K562 (cell line): ENCODE data around the gene HTT-AS. TPM values are rescaled to one million over a fixed set of nuclear protein-coding genes. Genes with fewer than 3 reads are reported as not detected.

Source experiments
- ATAC-seq: fragments of 200-7000 bp; cut with Tn5 transposase; 3 replicates; pipeline ENCODE4 v1.9.1; 2020; ENCODE audit warnings: moderate library complexity
- BruUV-seq: library from RNA; stranded (reverse); fragments of 400-500 nt; replicated peaks from 2 replicates; lab custom pipeline; 2021; lab: Mats Ljungman, UMichigan
- CTCF ChIA-PET: fragments of 300-600 bp; formaldehyde crosslinking; extraction: SDS; loops from one replicate; lab custom pipeline; 2021; ENCODE audit warnings: low intra/inter-chr PET ratio; lab: Yijun Ruan, JAX
- POLR2A ChIA-PET: fragments of 300-600, 350-650 bp; sonication (Branson Sonifier 250); formaldehyde crosslinking; extraction: SDS; loops from one replicate; lab custom pipeline; 2021; ENCODE audit warnings: antibody characterized with exemption, inconsistent platforms; lab: Yijun Ruan, JAX
- DNase-seq, 4 experiments: peaks; one replicate each; pipeline versions ENCODE4 v3.0.0 to v3.0.0-alpha.2; 2011 to 2018; ENCODE audit warnings: low spot score in 3 of 4, mixed read lengths in 3 of 4; ENCODE audit errors: extremely low read depth in 1 of 4
- FAIRE-seq: peaks from 2 replicates; lab custom pipeline; 2011; peaks lifted over from hg19 to GRCh38; lab: Jason Lieb, UNC
- H2AFZ ChIP-seq: 2 replicates; pipeline ENCODE4 v1.6.0; 2011; ENCODE audit warnings: low read depth, low read length, control low read depth, inconsistent platforms
- H3K27ac ChIP-seq: fragments of 200-600 bp; 3 replicates; pipeline ENCODE4 v1.8.0; 2011; ENCODE audit warnings: low read depth, mild to moderate bottlenecking, control low read depth, inconsistent platforms, low read length, moderate library complexity, mixed read lengths; ENCODE audit errors: extremely low read depth
- H3K27me3 ChIP-seq, 2 experiments: fragments of 300-600 bp in 1 of 2; 2 replicates in 1 of 2; 3 replicates in 1 of 2; pipeline versions ENCODE4 v1.6.0 to v1.8.0; 2011; ENCODE audit warnings: inconsistent platforms in 2 of 2, low read length in 2 of 2, mild to moderate bottlenecking in 1 of 2, mixed read lengths in 1 of 2, moderate library complexity in 1 of 2; ENCODE audit not compliant: control insufficient read depth in 2 of 2, insufficient read depth in 2 of 2
- H3K36me3 ChIP-seq: fragments of 300-600 bp; 3 replicates; pipeline ENCODE4 v1.8.0; 2011; ENCODE audit warnings: mild to moderate bottlenecking, low read length, inconsistent platforms; ENCODE audit not compliant: control insufficient read depth, insufficient read depth
- H3K4me1 ChIP-seq, 2 experiments: fragments of 200-600 bp in 1 of 2; replicated peaks in 1 of 2; 2 replicates in 1 of 2; 3 replicates in 1 of 2; pipeline versions ENCODE4 v1.5.1 to v1.8.0; 2011; ENCODE audit warnings: inconsistent platforms in 2 of 2, low read length in 2 of 2, mild to moderate bottlenecking in 1 of 2, mixed read lengths in 1 of 2, moderate library complexity in 1 of 2; ENCODE audit not compliant: control insufficient read depth in 2 of 2, insufficient read depth in 2 of 2
- H3K4me2 ChIP-seq: 2 replicates; pipeline ENCODE4 v1.6.1; 2011; ENCODE audit warnings: low read length, control low read depth, inconsistent platforms, mixed read lengths; ENCODE audit not compliant: insufficient read depth
- H3K4me3 ChIP-seq: fragments of 200-600 bp; sonication (generic), shearing (Covaris generic); 2 replicates; pipeline ENCODE4 v1.5.1; 2016; ENCODE audit warnings: control low read depth, inconsistent platforms
- H3K79me2 ChIP-seq: fragments of 200-600 bp; 3 replicates; pipeline ENCODE4 v1.8.0; 2011; ENCODE audit warnings: low read length, inconsistent platforms; ENCODE audit not compliant: control insufficient read depth, insufficient read depth
- H3K9ac ChIP-seq, 2 experiments: 2 replicates each; pipeline versions ENCODE4 v1.6.0 to v1.6.1; 2011; ENCODE audit warnings: low read depth in 2 of 2, low read length in 2 of 2, control low read depth in 1 of 2, inconsistent platforms in 1 of 2, mild to moderate bottlenecking in 1 of 2, mixed read lengths in 1 of 2; ENCODE audit not compliant: insufficient read depth in 1 of 2
- H3K9me1 ChIP-seq: one replicate; pipeline ENCODE4 v1.6.0; 2011; ENCODE audit warnings: inconsistent platforms, mild to moderate bottlenecking, low read length, moderate library complexity; ENCODE audit not compliant: control insufficient read depth, insufficient read depth
- H3K9me3 ChIP-seq: replicated peaks from 2 replicates; pipeline ENCODE4 v1.5.1; 2011; ENCODE audit warnings: low read depth, low read length, inconsistent platforms; ENCODE audit not compliant: control insufficient read depth, insufficient read depth
- H4K20me1 ChIP-seq: replicated peaks from 2 replicates; pipeline ENCODE4 v1.6.1; 2011; ENCODE audit warnings: low read length, inconsistent platforms, mixed read lengths; ENCODE audit not compliant: control insufficient read depth, insufficient read depth
- POLR2AphosphoS2 ChIP-seq: IDR thresholded peaks from 2 replicates; pipeline ENCODE4 v1.6.1; 2012; ENCODE audit warnings: low read length, improper control_type of control experiment
- SIN3B ChIP-seq: fragments of 450-650 bp; IDR thresholded peaks from 2 replicates; pipeline ENCODE4 v1.6.1; 2017; ENCODE audit warnings: low read depth, mild to moderate bottlenecking, moderate library complexity
- SIRT6 ChIP-seq: IDR thresholded peaks from one replicate; pipeline ENCODE4 v1.6.1; 2012; ENCODE audit warnings: low read depth, mild to moderate bottlenecking, control low read depth, inconsistent platforms, low read length, moderate library complexity
- YBX1 ChIP-seq: fragments of 450-650 bp; IDR thresholded peaks from 2 replicates; pipeline ENCODE4 v1.7.1; 2016; ENCODE audit warnings: mild to moderate bottlenecking
- ZNF707 ChIP-seq: fragments of 250-450 bp; sonication (Bioruptor Pico); conservative IDR thresholded peaks from 2 replicates; pipeline ENCODE4 v1.8.0; 2022; ENCODE audit warnings: inconsistent platforms, mild to moderate bottlenecking, moderate library complexity
- ZNF785 ChIP-seq: fragments of 250-450 bp; sonication (Bioruptor Pico); IDR thresholded peaks from 2 replicates; pipeline ENCODE4 v1.4.0; 2020; ENCODE audit warnings: mild to moderate bottlenecking
- WGBS: fragments of 100-300 bp; shearing (Covaris generic); methylation state at CpG from one replicate; pipeline ENCODE4 v1.1.6; 2016; ENCODE audit warnings: low coverage, mixed read lengths; ENCODE audit not compliant: insufficient coverage; ENCODE audit errors: missing lambda C conversion rate; 5-methylcytosine and 5-hydroxymethylcytosine counted together
- in situ Hi-C: fragments of 300-500 bp; cut with MboI; formaldehyde crosslinking; loops from 4 replicates; pipeline ENCODE4 v1.15.0; 2018; ENCODE audit warnings: inconsistent platforms, mixed read lengths
- intact Hi-C: fragments of 100-400 bp; cut with micrococcal nuclease; formaldehyde crosslinking; loops from 2 replicates; pipeline ENCODE4 v1.14.2; 2022
- polyA plus RNA-seq, 8 experiments: library from polyadenylated mRNA; depleted of rRNA in 4 of 8; stranded (reverse) in 5 of 8; unstranded in 3 of 8; fragments of >200 nt; fragmentation: Nextera tagmentation in 2 of 8; fragmentation: Illumina TruSeq in 1 of 8; extraction: Ambion mirVana in 2 of 8; extraction: Trizol in 1 of 8; gene quantifications; 2 replicates each; pipeline versions ENCODE4 v1.2.1 to v1.2.3, GENCODE V29; 2011 to 2014; ENCODE audit warnings: inconsistent platforms in 1 of 8, missing spikeins in 1 of 8
- total RNA-seq, 7 experiments: library from RNA; depleted of rRNA in 6 of 7; stranded (reverse); fragments of >200 nt in 6 of 7; fragmentation: Illumina TruSeq in 2 of 7; extraction: Trizol in 2 of 7; gene quantifications; 2 replicates each; pipeline versions ENCODE4 v1.2.1 to v1.2.3, GENCODE V29; 2011 to 2021; ENCODE audit warnings: low replicate concordance in 1 of 7
- TF ChIP-seq, protein P1 (sequence below): sonication (generic); formaldehyde crosslinking; IDR thresholded peaks from 2 replicates; pipeline ENCODE4 v1.8.0; 2022; ENCODE audit warnings: mild to moderate bottlenecking, missing genetic modification reagents
- TF ChIP-seq, protein P2 (sequence below), 2 experiments: fragments of 200-800 bp in 1 of 2; sonication (Bioruptor generic) in 1 of 2; sonication (generic) in 1 of 2; formaldehyde crosslinking in 1 of 2; IDR thresholded peaks in 1 of 2; conservative IDR thresholded peaks in 1 of 2; 2 replicates each; pipeline versions ENCODE4 v1.5.0 to v1.6.1; 2016 to 2020; ENCODE audit warnings: missing compliant biosample characterization in 1 of 2, missing genetic modification characterization in 1 of 2, missing genetic modification reagents in 1 of 2
- TF ChIP-seq, protein P3 (sequence below): IDR thresholded peaks from 3 replicates; pipeline ENCODE4 v1.6.1; 2011; ENCODE audit warnings: borderline replicate concordance, mild to moderate bottlenecking, moderate library complexity; ENCODE audit not compliant: insufficient read length; ENCODE audit errors: extremely low read depth

Gene HTT-AS
- total and polyA plus RNA-seq, 9 of the 15 experiments (the other 6 are each of a cell fraction or from before 2014, with no cell fraction given): not detected

DNA sequence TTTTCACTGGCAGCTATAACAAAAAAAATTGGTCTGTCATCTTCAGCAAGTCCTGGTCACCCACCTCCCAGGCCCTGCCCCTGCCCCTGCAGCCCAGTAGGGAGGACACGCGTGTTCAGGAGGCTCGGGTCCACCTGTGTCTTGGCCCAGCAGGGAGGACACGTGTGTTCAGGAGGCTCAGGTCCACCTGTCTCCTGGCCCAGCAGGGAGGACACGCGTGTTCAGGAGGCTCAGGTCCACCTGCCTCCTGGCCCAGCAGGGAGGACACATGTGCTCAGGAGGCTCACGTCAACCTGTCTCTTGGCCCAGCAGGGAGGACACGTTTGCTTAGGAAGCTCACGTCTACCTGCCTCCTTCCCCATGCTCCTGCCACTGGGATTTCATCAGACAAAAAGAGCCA is 44.9 kb downstream of the HTT-AS start:
- in situ Hi-C loops: no loop called here
- TF ChIP-seq, protein P1, sequence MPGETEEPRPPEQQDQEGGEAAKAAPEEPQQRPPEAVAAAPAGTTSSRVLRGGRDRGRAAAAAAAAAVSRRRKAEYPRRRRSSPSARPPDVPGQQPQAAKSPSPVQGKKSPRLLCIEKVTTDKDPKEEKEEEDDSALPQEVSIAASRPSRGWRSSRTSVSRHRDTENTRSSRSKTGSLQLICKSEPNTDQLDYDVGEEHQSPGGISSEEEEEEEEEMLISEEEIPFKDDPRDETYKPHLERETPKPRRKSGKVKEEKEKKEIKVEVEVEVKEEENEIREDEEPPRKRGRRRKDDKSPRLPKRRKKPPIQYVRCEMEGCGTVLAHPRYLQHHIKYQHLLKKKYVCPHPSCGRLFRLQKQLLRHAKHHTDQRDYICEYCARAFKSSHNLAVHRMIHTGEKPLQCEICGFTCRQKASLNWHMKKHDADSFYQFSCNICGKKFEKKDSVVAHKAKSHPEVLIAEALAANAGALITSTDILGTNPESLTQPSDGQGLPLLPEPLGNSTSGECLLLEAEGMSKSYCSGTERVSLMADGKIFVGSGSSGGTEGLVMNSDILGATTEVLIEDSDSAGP: no peak
- TF ChIP-seq, protein P2, sequence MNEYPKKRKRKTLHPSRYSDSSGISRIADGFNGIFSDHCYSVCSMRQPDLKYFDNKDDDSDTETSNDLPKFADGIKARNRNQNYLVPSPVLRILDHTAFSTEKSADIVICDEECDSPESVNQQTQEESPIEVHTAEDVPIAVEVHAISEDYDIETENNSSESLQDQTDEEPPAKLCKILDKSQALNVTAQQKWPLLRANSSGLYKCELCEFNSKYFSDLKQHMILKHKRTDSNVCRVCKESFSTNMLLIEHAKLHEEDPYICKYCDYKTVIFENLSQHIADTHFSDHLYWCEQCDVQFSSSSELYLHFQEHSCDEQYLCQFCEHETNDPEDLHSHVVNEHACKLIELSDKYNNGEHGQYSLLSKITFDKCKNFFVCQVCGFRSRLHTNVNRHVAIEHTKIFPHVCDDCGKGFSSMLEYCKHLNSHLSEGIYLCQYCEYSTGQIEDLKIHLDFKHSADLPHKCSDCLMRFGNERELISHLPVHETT (CRISPR knock-in tag; conservative IDR thresholded peaks at IDR 0.05 in 1 of 2, IDR thresholded peaks at IDR 0.05 in 1 of 2): no peak
- TF ChIP-seq ZNF785 (no peak), YBX1 (no peak), SIRT6 (no peak), SIN3B (no peak), POLR2AphosphoS2 (no peak), ZNF707 (CRISPR knock-in tag) (no peak)
- TF ChIP-seq, protein P3, sequence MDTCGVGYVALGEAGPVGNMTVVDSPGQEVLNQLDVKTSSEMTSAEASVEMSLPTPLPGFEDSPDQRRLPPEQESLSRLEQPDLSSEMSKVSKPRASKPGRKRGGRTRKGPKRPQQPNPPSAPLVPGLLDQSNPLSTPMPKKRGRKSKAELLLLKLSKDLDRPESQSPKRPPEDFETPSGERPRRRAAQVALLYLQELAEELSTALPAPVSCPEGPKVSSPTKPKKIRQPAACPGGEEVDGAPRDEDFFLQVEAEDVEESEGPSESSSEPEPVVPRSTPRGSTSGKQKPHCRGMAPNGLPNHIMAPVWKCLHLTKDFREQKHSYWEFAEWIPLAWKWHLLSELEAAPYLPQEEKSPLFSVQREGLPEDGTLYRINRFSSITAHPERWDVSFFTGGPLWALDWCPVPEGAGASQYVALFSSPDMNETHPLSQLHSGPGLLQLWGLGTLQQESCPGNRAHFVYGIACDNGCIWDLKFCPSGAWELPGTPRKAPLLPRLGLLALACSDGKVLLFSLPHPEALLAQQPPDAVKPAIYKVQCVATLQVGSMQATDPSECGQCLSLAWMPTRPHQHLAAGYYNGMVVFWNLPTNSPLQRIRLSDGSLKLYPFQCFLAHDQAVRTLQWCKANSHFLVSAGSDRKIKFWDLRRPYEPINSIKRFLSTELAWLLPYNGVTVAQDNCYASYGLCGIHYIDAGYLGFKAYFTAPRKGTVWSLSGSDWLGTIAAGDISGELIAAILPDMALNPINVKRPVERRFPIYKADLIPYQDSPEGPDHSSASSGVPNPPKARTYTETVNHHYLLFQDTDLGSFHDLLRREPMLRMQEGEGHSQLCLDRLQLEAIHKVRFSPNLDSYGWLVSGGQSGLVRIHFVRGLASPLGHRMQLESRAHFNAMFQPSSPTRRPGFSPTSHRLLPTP: no peak

More for the DNA sequence above, 44.9 kb downstream of the HTT-AS start:
- Histone ChIP-seq H3K4me3 (no peak overlapping the region), H3K9me1 (no peaks in the 10 kb centered on the region), H3K4me1 (no peaks in the 10 kb centered on the region; a peak in 1 of 5 replicates), H3K79me2 (no peaks in the 10 kb centered on the region), H3K9me3 (no peaks in the 10 kb centered on the region), H3K4me2 (no peak overlapping the region), H3K27ac (no peak overlapping the region), H3K9ac (no peak overlapping the region), H3K36me3 (no peaks in the 10 kb centered on the region), H2AFZ (no peak overlapping the region), H3K27me3 (peaks cover 62 to 88% of the 10 kb centered on the region in 2 experiments), H4K20me1 (no peaks in the 10 kb centered on the region; the same call in 1 of the 2 replicates)
- ChIA-PET CTCF (no interaction called here), POLR2A (no interaction called here)
- WGBS: 4% methylated on average over 9 of the region's 9 CpGs
- intact Hi-C loops: no loop called here
- no peak for DNase-seq
- BruUV-seq: no TSS peak
- no peak for ATAC-seq
- no peak for FAIRE-seq
